Ramos (cell line): Measurements from ENCODE around the gene RNF8.
"Not testable (repeated sequence)": the region's sequence is repeated elsewhere in the genome, so short reads cannot be mapped to it uniquely, and the experiment has no call there.

Experiments
- in situ Hi-C: fragments of 300-500 bp; cut with MboI; formaldehyde crosslinking; loops from one replicate; pipeline ENCODE4 v1.14.3; 2022; ENCODE audit warnings: low sequenced_read_pairs; ENCODE audit not compliant: unreplicated experiment

RNF8 gene

GRCh38 chr6:37391120-37391519 is 37.3 kb downstream of the RNF8 start:
- in situ Hi-C loops, result no loop called here

GRCh38 chr6:37392821-37393220 is 39.0 kb downstream of the RNF8 start:
- in situ Hi-C loops, result no loop called here

GRCh38 chr6:37393381-37393929 is 39.7 kb downstream of the RNF8 start:
- in situ Hi-C loops, result no loop called here

GRCh38 chr6:37396571-37397180 is 42.9 kb downstream of the RNF8 start:
- in situ Hi-C loops, result no loop called here

GRCh38 chr6:37399131-37399530 is 45.3 kb downstream of the RNF8 start:
- in situ Hi-C loops, result no loop called here

- in situ Hi-C loops, result no loop called here
These were observed 46.2 kb downstream of the RNF8 start for GRCh38 chr6:37399795-37400490.

GRCh38 chr6:37401658-37402057 is 47.9 kb downstream of the RNF8 start:
- in situ Hi-C loops, result not testable (repeated sequence)

GRCh38 chr6:37406726-37407341 is 53.1 kb downstream of the RNF8 start:
- in situ Hi-C loops, result no loop called here

- in situ Hi-C loops, result no loop called here
These were observed 54.2 kb downstream of the RNF8 start for GRCh38 chr6:37407948-37408347.

- in situ Hi-C loops, result no loop called here
These were observed 55.7 kb downstream of the RNF8 start for GRCh38 chr6:37409501-37409900.

GRCh38 chr6:37417393-37417792 is 63.6 kb downstream of the RNF8 start:
- in situ Hi-C loops, result no loop called here

GRCh38 chr6:37418722-37419121 is 64.9 kb downstream of the RNF8 start:
- in situ Hi-C loops, result no loop called here

GRCh38 chr6:37426058-37426944 is 72.5 kb downstream of the RNF8 start:
- in situ Hi-C loops, result no loop called here

- in situ Hi-C loops, result no loop called here
These were observed 73.2 kb downstream of the RNF8 start for GRCh38 chr6:37426945-37427510.

GRCh38 chr6:37429352-37429750 is 75.6 kb downstream of the RNF8 start:
- in situ Hi-C loops, result no loop called here

GRCh38 chr6:37432590-37432915 is 78.8 kb downstream of the RNF8 start:
- in situ Hi-C loops, result no loop called here

GRCh38 chr6:37432916-37433656 is 79.3 kb downstream of the RNF8 start, which contains the start of gene CMTR1:
Gene CMTR1, plus strand, starts transcription at chr6:37433221. Its CDS starts 2,409 bp downstream, at chr6:37435630.
- in situ Hi-C loops, result no loop called here

- in situ Hi-C loops, result no loop called here
These were observed 80.0 kb downstream of the RNF8 start for GRCh38 chr6:37433657-37434271.

GRCh38 chr6:37435373-37435772 is 81.6 kb downstream of the RNF8 start:
- in situ Hi-C loops, result no loop called here
